ENCODE data around the gene WSCD2. TPM values are rescaled to one million over a fixed set of nuclear protein-coding genes. Genes with fewer than 3 reads are reported as not detected.

Gene WSCD2
- total and polyA plus RNA-seq, 2 of the 4 experiments (the other 2 are of a cell fraction), result not detected

GRCh38 chr12:108254517-108255251 is 125.6 kb downstream of the WSCD2 start:
- Histone ChIP-seq H3K27ac (ENCODE audit: insufficient read depth, low read length) (no peak overlapping the region), H3K4me1 (ENCODE audit: control insufficient read depth, insufficient read depth, low read length) (no peaks in the 10 kb centered on the region), H3K9ac (ENCODE audit: low read depth, low read length) (no peak overlapping the region), H3K9me1 (ENCODE audit: insufficient read depth, low read length) (no peaks in the 10 kb centered on the region), H3K79me1 (ENCODE audit: low read depth in 1 of 2, low read length in 2 of 2) (no peaks in the 10 kb centered on the region), H2AFZ (replicated peaks; ENCODE audit: low read length, poor library complexity) (no peak overlapping the region), H2BK120ac (ENCODE audit: low read depth, low read length) (no peak overlapping the region), H2BK20ac (ENCODE audit: low read depth, low read length) (no peak overlapping the region), H2AK5ac (ENCODE audit: low read depth, low read length) (no peak overlapping the region), H3K14ac (replicated peaks; ENCODE audit: low read depth, low read length) (no peak overlapping the region), H3K56ac (ENCODE audit: extremely low read depth, insufficient read depth, low read length) (no peak overlapping the region), H2AK9ac (replicated peaks; ENCODE audit: low read depth, low read length, poor library complexity) (no peak overlapping the region), H3K36me3 (ENCODE audit: control insufficient read depth, insufficient read depth, low read length) (no peaks in the 10 kb centered on the region), H3K4me3 (ENCODE audit: insufficient read depth, low read depth, low read length) (no peak overlapping the region), H3K9me3 (ENCODE audit: control insufficient read depth, insufficient read depth, low read length) (no peaks in the 10 kb centered on the region; the same call in 1 of the 2 replicates), H2BK15ac (ENCODE audit: low read depth, low read length) (no peak overlapping the region), H4K91ac (ENCODE audit: insufficient read depth, low read depth, low read length) (no peak overlapping the region), H3K4ac (ENCODE audit: low read depth, low read length) (no peak overlapping the region), H3K18ac (ENCODE audit: low read depth, low read length) (no peak overlapping the region), H4K5ac (ENCODE audit: low read depth, low read length) (no peak overlapping the region), H3K4me2 (ENCODE audit: low read depth, low read length) (no peak overlapping the region), H3K23ac (ENCODE audit: low read depth, low read length) (no peak overlapping the region), H4K20me1 (ENCODE audit: insufficient read depth, low read length) (no peaks in the 10 kb centered on the region), H2BK5ac (ENCODE audit: low read depth, low read length, poor library complexity, severe bottlenecking) (no peak overlapping the region), H3K27me3 (ENCODE audit: control insufficient read depth, insufficient read depth, low read length) (no peaks in the 10 kb centered on the region), H4K8ac (ENCODE audit: low read depth in 2 of 2, low read length in 2 of 2) (no peak overlapping the region)
- TF ChIP-seq SMC3 (IDR thresholded peaks at IDR 0.05; ENCODE audit: low read depth, low read length) (no peak), CTCF (conservative IDR thresholded peaks at IDR 0.05; ENCODE audit: low read depth, low read length) (no peak), USF2 (IDR thresholded peaks at IDR 0.05; ENCODE audit: low read depth, low read length) (no peak), ELK1 (IDR thresholded peaks at IDR 0.05; ENCODE audit: borderline replicate concordance, low read depth, low read length) (no peak), MAFK (IDR thresholded peaks at IDR 0.05; ENCODE audit: low read depth, low read length) (no peak), RAD21 (IDR thresholded peaks at IDR 0.05; ENCODE audit: low read length) (no peak), NFE2L2 (IDR thresholded peaks at IDR 0.05; ENCODE audit: low read depth, low read length) (no peak), BHLHE40 (IDR thresholded peaks at IDR 0.05; ENCODE audit: low read depth, low read length) (no peak), RCOR1 (IDR thresholded peaks at IDR 0.05; ENCODE audit: insufficient replicate concordance, low read length) (no peak), MAZ (IDR thresholded peaks at IDR 0.05; ENCODE audit: borderline replicate concordance, low read depth, low read length) (no peak), CEBPB (IDR thresholded peaks at IDR 0.05; ENCODE audit: low read depth, low read length) (no peak), FOS (IDR thresholded peaks at IDR 0.05; ENCODE audit: low read depth, low read length) (no peak), RFX5 (IDR thresholded peaks at IDR 0.05; ENCODE audit: low read depth, low read length) (no peak), MXI1 (IDR thresholded peaks at IDR 0.05; ENCODE audit: borderline replicate concordance, low read depth, low read length) (no peak), POLR2A (IDR thresholded peaks at IDR 0.05; ENCODE audit: low read depth, low read length) (no peak), CHD1 (IDR thresholded peaks at IDR 0.05; ENCODE audit: low read depth, low read length) (no peak)
- ChIA-PET POLR2A (ENCODE audit: unreplicated experiment) (no interaction called here), CTCF (interaction anchor here (0.5 kb wide), 1 partner anchor 164 kb away, joined by 3 read pairs; no protein-coding TSS in a partner anchor)
- dilution Hi-C loops (cut with HindIII; ENCODE audit: low sequenced_read_pairs, unreplicated experiment), result no loop called here
- no TSS peak for BruUV-seq (replicated peaks)
- 33% methylated on average over 1 of the region's 13 CpGs; no CpG with 5 or more reads in 1 of the 2 experiments for WGBS, 2 experiments (ENCODE audit: extremely low coverage in 2 of 2, insufficient read length in 1 of 2)
- in situ Hi-C loops (cut with MboI; ENCODE audit: low sequenced_read_pairs), result no loop called here
- ATAC-seq (ENCODE audit: low read depth) (no peak), DNase-seq (no peak)
- intact Hi-C loops (cut with micrococcal nuclease), result no loop called here

Data from IMR-90 (cell line).